Thoracic aorta (tissue), 2 donors: ENCODE results near the gene VSIG10L2. TPM values are rescaled to one million over a fixed set of nuclear protein-coding genes. Genes with fewer than 3 reads are reported as not detected.

Source experiments
- ATAC-seq: fragments of 150-250 bp; one replicate; pipeline ENCODE4 v1.8.0; 2017; ENCODE audit warnings: low read depth; ENCODE audit not compliant: insufficient number of reproducible peaks, low FRiP score
- DNase-seq: peaks from one replicate; pipeline ENCODE4 v3.0.0-alpha.2; 2020; ENCODE audit warnings: low spot score
- H3K27ac ChIP-seq, 2 donors: fragments of 200-600 bp; sonication (generic); 1 replicate in 1 of 2; 2 replicates in 1 of 2; pipeline ENCODE4 v1.5.1; 2016; ENCODE audit warnings: mild to moderate bottlenecking in 2 of 2, moderate library complexity in 2 of 2
- H3K27me3 ChIP-seq: fragments of 200-600 bp; sonication (generic); replicated peaks from 2 replicates; pipeline ENCODE4 v1.6.0; 2016; ENCODE audit warnings: mild to moderate bottlenecking; ENCODE audit not compliant: insufficient read depth
- H3K36me3 ChIP-seq: fragments of 200-600 bp; sonication (generic); one replicate; pipeline ENCODE4 v1.5.1; 2016
- H3K4me1 ChIP-seq, 2 donors: fragments of 200-600 bp; sonication (generic); 1 replicate in 1 of 2; 2 replicates in 1 of 2; pipeline versions ENCODE4 v1.5.1 to v1.6.0; 2016; ENCODE audit warnings: low read depth in 2 of 2, mild to moderate bottlenecking in 1 of 2; ENCODE audit not compliant: control insufficient read depth in 1 of 2
- H3K4me3 ChIP-seq: fragments of 200-600 bp; sonication (generic); 2 replicates; pipeline ENCODE4 v1.5.1; 2016; ENCODE audit warnings: mild to moderate bottlenecking
- H3K9me3 ChIP-seq: fragments of 200-600 bp; sonication (generic); 2 replicates; pipeline ENCODE4 v1.5.1; 2016
- total RNA-seq, 2 donors: library from RNA; depleted of rRNA; stranded (reverse); fragments of >200 nt; gene quantifications; one replicate each; pipeline versions ENCODE4 v1.1.0 to v1.2.3, GENCODE V29; 2016
- TF ChIP-seq, protein P1 (sequence below): fragments of 200-600 bp; sonication (generic); IDR thresholded peaks from one replicate; pipeline ENCODE4 v1.5.1; 2019; ENCODE audit warnings: antibody characterized with exemption

Gene VSIG10L2
- total RNA-seq, 2 donors from 2014 or later = not detected

DNA sequence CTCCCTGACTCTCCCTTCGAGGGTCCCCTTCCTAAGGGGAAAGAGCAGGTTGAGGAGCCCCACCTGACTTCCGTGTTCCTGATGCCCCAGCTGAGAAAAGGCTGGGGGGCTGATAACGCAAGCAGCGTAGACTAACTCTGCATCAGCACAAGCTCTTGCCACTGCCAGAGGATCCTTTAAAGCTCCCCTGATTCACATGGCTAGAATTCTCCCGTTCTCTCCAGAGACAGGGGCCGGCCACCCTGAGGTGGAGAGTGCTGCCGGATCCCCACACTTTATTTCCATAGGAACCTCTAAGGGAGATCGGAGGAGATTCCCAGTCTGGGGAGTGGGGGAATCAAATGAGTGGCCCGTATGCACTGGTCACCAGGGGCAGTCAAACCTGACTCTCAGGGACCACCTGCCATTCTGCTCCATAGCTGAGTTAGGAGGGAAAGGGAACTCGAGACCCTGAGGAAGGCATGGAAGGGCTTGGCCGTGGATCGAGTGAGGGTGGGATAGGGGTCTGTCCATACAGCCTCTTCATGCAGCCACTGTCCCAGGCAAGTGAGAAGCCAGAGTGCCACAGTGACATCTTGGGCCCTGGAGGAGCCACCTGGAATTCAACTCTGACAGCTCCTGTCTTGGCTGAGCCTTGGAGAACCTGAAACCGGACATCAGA lies 1.4 kb upstream of the VSIG10L2 start:
- Histone ChIP-seq H3K9me3 (no peaks in the 10 kb centered on the region), H3K27me3 (no peaks in the 10 kb centered on the region), H3K4me1 (no peaks in the 10 kb centered on the region), H3K36me3 (no peaks in the 10 kb centered on the region), H3K27ac (no peak overlapping the region), H3K4me3 (no peak overlapping the region)
- TF ChIP-seq, protein P1, sequence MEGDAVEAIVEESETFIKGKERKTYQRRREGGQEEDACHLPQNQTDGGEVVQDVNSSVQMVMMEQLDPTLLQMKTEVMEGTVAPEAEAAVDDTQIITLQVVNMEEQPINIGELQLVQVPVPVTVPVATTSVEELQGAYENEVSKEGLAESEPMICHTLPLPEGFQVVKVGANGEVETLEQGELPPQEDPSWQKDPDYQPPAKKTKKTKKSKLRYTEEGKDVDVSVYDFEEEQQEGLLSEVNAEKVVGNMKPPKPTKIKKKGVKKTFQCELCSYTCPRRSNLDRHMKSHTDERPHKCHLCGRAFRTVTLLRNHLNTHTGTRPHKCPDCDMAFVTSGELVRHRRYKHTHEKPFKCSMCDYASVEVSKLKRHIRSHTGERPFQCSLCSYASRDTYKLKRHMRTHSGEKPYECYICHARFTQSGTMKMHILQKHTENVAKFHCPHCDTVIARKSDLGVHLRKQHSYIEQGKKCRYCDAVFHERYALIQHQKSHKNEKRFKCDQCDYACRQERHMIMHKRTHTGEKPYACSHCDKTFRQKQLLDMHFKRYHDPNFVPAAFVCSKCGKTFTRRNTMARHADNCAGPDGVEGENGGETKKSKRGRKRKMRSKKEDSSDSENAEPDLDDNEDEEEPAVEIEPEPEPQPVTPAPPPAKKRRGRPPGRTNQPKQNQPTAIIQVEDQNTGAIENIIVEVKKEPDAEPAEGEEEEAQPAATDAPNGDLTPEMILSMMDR = no peak
- ATAC-seq = no peak
- DNase-seq = no peak

DNA sequence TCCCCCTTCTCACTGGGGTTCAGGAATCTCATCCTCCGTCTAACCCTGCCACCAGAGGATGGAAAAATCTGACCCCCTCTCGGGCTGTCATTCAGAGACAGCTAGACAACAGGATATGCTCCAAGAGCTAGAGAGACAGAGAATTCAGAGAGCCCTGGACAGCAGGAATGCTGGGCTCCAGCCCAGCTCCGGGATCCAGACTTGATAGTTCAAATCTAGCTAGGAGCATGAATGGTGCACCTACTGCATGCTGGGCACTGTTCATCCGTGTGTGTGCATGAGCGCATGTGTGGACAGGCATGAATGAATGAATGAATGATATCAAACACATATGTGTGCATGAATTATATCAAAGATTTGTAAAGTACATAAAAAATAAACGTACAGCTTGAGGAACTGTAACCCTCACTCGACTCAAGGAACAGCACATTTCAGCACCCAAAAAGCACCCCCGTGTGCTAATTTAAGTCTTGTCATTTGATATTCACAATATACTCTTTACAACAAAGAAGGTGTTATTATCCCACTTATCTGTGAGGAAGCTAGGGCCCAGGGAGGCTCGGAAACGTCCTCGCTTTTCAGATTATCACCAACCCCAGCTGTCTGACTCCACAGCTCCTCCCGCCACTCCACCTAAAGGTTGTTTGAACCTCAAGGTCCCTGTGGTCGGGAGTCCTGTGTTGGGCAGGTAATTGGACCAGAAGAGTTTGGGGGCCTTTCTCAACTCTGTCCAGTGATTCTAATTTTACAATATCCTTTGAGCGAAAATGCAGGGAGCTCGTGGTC lies 640 bp upstream of the VSIG10L2 start:
- H3K4me3 ChIP-seq = no peak overlapping the region
- no peak overlapping the region for H3K27ac ChIP-seq
- H3K9me3 ChIP-seq = no peaks in the 10 kb centered on the region
- ATAC-seq = no peak
- DNase-seq = no peak
- TF ChIP-seq, protein P1 = no peak
- H3K36me3 ChIP-seq = no peaks in the 10 kb centered on the region
- no peaks in the 10 kb centered on the region for H3K27me3 ChIP-seq
- no peaks in the 10 kb centered on the region for H3K4me1 ChIP-seq

DNA sequence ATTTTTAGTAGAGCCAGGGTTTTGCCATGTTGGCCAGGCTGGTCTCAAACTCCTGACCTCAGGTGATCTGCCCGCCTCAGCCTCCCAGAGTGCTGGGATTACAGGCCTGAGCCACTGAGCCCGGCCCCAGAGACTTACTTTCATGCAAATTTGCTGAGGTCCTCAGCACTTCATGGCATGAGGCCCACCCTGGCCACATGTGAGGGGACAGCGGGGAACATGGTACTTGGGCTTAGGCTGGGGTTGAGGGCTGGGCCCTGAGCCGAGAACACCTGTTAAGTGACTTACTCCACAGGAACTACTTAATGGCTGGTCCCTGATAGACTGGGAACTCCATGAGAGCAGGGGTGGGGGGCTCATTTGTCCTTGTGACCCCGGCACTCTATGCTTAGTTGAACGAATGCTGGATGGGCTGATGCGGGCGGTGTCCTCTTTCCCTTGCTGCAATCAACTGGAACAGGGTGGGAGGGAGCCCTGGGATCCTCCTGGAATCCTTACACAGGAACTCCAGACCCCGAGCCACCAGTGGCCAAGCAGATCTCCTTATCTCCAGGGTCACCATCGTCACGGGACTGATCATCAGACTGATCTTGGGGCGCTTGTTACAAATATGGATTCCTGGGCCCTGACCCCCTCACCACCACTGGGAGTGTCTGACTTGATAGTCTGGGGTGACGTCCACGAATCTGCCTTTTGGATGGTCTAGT lies 1.0 kb downstream of the VSIG10L2 start:
- no peaks in the 10 kb centered on the region for H3K9me3 ChIP-seq
- TF ChIP-seq, protein P1 = no peak
- H3K4me1 ChIP-seq = no peaks in the 10 kb centered on the region
- no peaks in the 10 kb centered on the region for H3K36me3 ChIP-seq
- ATAC-seq = no peak
- H3K27me3 ChIP-seq = no peaks in the 10 kb centered on the region
- no peak overlapping the region for H3K27ac ChIP-seq
- no peak overlapping the region for H3K4me3 ChIP-seq
- no peak for DNase-seq

DNA sequence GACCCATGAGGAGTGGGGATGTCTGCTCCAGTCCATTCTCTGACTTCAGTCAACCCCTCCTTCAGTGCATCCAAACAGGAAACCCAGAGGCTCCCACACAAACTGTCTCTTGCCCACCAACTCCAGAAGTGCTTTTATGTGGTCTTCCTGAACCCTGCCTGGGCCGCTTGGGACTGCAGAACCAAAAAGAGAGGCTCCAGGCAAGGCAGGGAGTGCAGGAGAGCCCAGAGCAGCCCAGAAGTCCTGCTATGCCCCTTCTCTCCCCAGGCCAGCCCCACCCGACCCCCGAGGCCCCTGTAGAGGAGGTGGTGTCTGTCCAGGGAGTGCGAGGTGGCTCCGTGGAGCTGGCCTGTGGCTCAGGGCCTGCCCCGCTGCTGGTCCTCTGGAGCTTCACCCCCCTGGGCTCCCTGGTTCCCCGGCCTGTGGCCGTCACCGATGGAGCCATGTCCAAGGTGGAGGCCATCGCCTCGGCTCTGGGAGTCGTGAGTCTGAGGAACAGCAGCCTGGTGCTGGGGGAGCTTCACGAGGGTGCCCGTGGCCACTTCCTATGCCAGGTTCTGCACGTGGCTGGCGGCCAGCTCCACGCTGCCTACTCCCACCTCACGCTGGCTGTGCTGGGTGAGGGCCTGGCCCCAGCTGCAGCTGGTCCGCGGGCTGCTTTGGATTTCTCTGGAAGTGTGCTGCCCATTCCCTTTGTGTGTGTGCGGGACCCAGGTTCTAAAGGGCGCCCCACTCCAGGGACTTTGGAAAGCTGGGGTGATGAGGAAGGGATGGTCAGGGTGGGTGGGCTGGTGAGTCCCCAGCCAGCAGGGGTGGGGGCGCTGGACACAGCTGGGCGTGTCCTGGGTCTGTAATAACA lies 1.8 kb downstream of the VSIG10L2 start:
- Histone ChIP-seq H3K4me3 (no peak overlapping the region), H3K9me3 (no peaks in the 10 kb centered on the region), H3K4me1 (no peaks in the 10 kb centered on the region), H3K27ac (no peak overlapping the region), H3K27me3 (no peaks in the 10 kb centered on the region), H3K36me3 (no peaks in the 10 kb centered on the region)
- ATAC-seq (no peak), DNase-seq (no peak)
- TF ChIP-seq, protein P1 = no peak
